GM06990 (cell line): Measurements from ENCODE around the gene MTX1.

Experiments
- DNase-seq: peaks from one replicate; pipeline ENCODE4 v3.0.0-alpha.2; 2011; ENCODE audit not compliant: insufficient read length; ENCODE audit errors: extremely low read depth
- H3K27me3 ChIP-seq: replicated peaks from 2 replicates; pipeline ENCODE4 v1.6.0; 2011; ENCODE audit warnings: low read length; ENCODE audit not compliant: control insufficient read depth, insufficient read depth
- H3K36me3 ChIP-seq: 2 replicates; pipeline ENCODE4 v1.5.1; 2011; ENCODE audit warnings: low read length; ENCODE audit not compliant: control insufficient read depth, insufficient read depth
- H3K4me3 ChIP-seq: replicated peaks from 2 replicates; pipeline ENCODE4 v1.5.1; 2011; ENCODE audit warnings: low read depth, mild to moderate bottlenecking, control low read depth, low read length
- CTCF ChIP-seq: IDR thresholded peaks from 2 replicates; pipeline ENCODE4 v1.5.1; 2011; ENCODE audit warnings: low read length, control low read depth, mild to moderate bottlenecking, inconsistent platforms; ENCODE audit not compliant: insufficient read depth, poor library complexity, severe bottlenecking

MTX1 gene

GRCh38 chr1:155170806-155171205 is 37.7 kb upstream of the MTX1 start:
- Histone ChIP-seq H3K27me3 (no peaks in the 10 kb centered on the region), H3K4me3 (no peak overlapping the region), H3K36me3 (peaks cover 5% of the 10 kb centered on the region)
- DNase-seq, result no peak
- no peak for TF ChIP-seq CTCF

- DNase-seq, result no peak
- no peaks in the 10 kb centered on the region for H3K27me3 ChIP-seq
Observed at GRCh38 chr1:155171836-155172731, 36.4 kb upstream of the MTX1 start.

GRCh38 chr1:155172732-155173477 is 35.6 kb upstream of the MTX1 start, which contains the start of gene KRTCAP2:
Gene KRTCAP2 (minus strand): TSS chr1:155173304. CDS start chr1:155173224, 80 bp downstream.
- TF ChIP-seq CTCF, result peak; percentile 96
- DNase-seq, result peak; percentile 90
- Histone ChIP-seq H3K4me3 (peak within 1 kb of the TSS; percentile 98), H3K36me3 (peaks cover 5% of the 10 kb centered on the region), H3K27me3 (no peaks in the 10 kb centered on the region)

More at GRCh38 chr1:155171836-155172731, 36.4 kb upstream of the MTX1 start:
- peaks cover 5% of the 10 kb centered on the region for H3K36me3 ChIP-seq
- H3K4me3 ChIP-seq, result peak overlapping the region; percentile 98
- no peak for TF ChIP-seq CTCF

GRCh38 chr1:155173478-155174323 is 34.8 kb upstream of the MTX1 start, which contains the start of gene TRIM46:
Gene TRIM46 (plus strand): TSS chr1:155173849. CDS start chr1:155173967, 118 bp downstream.
- TF ChIP-seq CTCF, result no peak
- peak; percentile 65 for DNase-seq
- Histone ChIP-seq H3K36me3 (peaks cover 5% of the 10 kb centered on the region), H3K27me3 (no peaks in the 10 kb centered on the region), H3K4me3 (peak within 1 kb of the TSS; percentile 98)
